GM18498 (cell line): Measurements from ENCODE around the gene PRKCA.
"Not testable (repeated sequence)": the region's sequence is repeated elsewhere in the genome, so short reads cannot be mapped to it uniquely, and the experiment has no call there.

Experiments used
- ATAC-seq: cut with Tn5 transposase; IDR thresholded peaks from one replicate; pipeline ENCODE4 v1.9.1; 2021; ENCODE audit warnings: mild to moderate bottlenecking, moderate library complexity; ENCODE audit not compliant: unreplicated experiment

PRKCA gene

GRCh38 chr17:66349521-66350254, 47.3 kb downstream of the PRKCA start:
- no peak for ATAC-seq

GRCh38 chr17:66350576-66350975, 48.2 kb downstream of the PRKCA start:
- not testable (repeated sequence) for ATAC-seq

- ATAC-seq = no peak
Measured at GRCh38 chr17:66351033-66351432, 48.6 kb downstream of the PRKCA start.

- no peak for ATAC-seq
Measured at GRCh38 chr17:66351701-66352100, 49.3 kb downstream of the PRKCA start.

GRCh38 chr17:66353937-66354401, 51.6 kb downstream of the PRKCA start:
- no peak for ATAC-seq

GRCh38 chr17:66354472-66354871, 52.1 kb downstream of the PRKCA start:
- no peak for ATAC-seq

- ATAC-seq = no peak
Measured at GRCh38 chr17:66354981-66355380, 52.6 kb downstream of the PRKCA start.

GRCh38 chr17:66355510-66355909, 53.1 kb downstream of the PRKCA start:
- no peak for ATAC-seq

- no peak for ATAC-seq
Measured at GRCh38 chr17:66357037-66357436, 54.6 kb downstream of the PRKCA start.

- no peak for ATAC-seq
Measured at GRCh38 chr17:66359351-66359750, 56.9 kb downstream of the PRKCA start.

- not testable (repeated sequence) for ATAC-seq
Measured at GRCh38 chr17:66360961-66361565, 58.6 kb downstream of the PRKCA start.

GRCh38 chr17:66364508-66364907, 62.1 kb downstream of the PRKCA start:
- ATAC-seq = no peak

GRCh38 chr17:66364990-66365490, 62.6 kb downstream of the PRKCA start:
- ATAC-seq = no peak

- ATAC-seq = no peak
Measured at GRCh38 chr17:66365903-66366302, 63.5 kb downstream of the PRKCA start.

- no peak for ATAC-seq
Measured at GRCh38 chr17:66367107-66367506, 64.7 kb downstream of the PRKCA start.

GRCh38 chr17:66369830-66370229, 67.4 kb downstream of the PRKCA start:
- no peak for ATAC-seq

- no peak for ATAC-seq
Measured at GRCh38 chr17:66371561-66371960, 69.1 kb downstream of the PRKCA start.

GRCh38 chr17:66372182-66372581, 69.8 kb downstream of the PRKCA start:
- ATAC-seq = no peak

- ATAC-seq = no peak
Measured at GRCh38 chr17:66373079-66373478, 70.7 kb downstream of the PRKCA start.

GRCh38 chr17:66373944-66374817, 71.8 kb downstream of the PRKCA start:
- ATAC-seq = no peak

- no peak for ATAC-seq
Measured at GRCh38 chr17:66375121-66375520, 72.7 kb downstream of the PRKCA start.
